GM19351 (cell line): ENCODE measurements around the gene WDR54.

ENCODE experiments used
- ATAC-seq: cut with Tn5 transposase; IDR thresholded peaks from one replicate; pipeline ENCODE4 v1.9.1; 2021; ENCODE audit warnings: mild to moderate bottlenecking, moderate library complexity; ENCODE audit not compliant: unreplicated experiment

Gene WDR54

DNA sequence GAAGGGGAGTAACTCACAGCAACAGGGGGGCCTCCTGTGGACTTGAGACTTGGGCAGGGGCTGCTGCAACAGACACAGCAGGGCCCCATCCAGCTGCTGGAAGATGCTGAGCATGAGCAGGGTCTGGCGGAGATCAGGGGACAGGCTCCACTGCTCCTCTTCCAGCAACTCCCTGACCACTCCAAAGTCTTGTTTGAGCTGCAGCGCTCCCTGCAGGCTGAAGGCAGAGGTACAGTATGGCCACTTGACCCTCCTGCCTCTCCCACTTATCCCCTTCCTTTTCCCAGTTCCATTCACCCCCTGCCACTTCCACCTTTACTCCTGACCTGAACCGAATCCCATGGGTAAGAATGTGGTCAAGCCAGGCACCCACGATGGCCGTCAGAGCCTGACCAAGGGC is 53.4 kb downstream of the WDR54 start:
- no peak for ATAC-seq
